GM18517 (cell line): Measurements from ENCODE around the gene WDR7.

ENCODE experiments used
- ATAC-seq: cut with Tn5 transposase; IDR thresholded peaks from one replicate; pipeline ENCODE4 v1.9.1; 2021; ENCODE audit warnings: mild to moderate bottlenecking, moderate library complexity; ENCODE audit not compliant: unreplicated experiment

WDR7 gene

GRCh38 chr18:56982766-56983165 lies 331.6 kb downstream of the WDR7 start:
- ATAC-seq: no peak

DNA sequence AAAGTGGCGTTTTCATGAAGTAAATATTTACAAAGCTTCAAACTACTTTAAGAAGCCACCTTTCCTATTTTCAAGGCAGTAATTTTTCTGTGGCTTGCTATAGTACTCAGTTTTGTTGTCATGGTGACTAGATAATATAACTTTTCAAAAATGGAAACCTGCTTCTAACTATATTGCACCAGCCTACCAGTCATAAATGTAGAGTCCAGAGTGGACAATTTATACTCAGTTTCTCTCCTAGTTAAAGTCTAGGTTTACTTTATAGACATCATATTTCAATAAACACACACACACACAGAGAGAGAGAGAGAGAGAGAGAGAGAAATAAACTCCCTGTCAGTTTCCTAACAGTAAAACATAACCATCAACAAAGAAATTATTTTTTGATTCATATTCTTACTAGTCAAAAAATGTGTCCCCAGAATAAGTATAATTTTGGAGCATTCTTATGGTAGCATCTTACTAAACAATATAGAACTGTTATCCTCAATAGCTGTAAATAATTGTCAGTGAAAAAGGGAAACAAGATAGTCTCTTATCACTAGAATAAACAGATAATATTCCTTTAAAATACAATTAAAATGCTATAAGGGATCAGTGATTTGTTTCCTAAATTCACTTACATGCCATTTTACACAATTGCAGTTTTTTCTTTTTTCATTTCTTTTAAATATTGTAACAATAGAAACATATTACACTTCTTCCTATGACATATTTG lies 332.3 kb downstream of the WDR7 start:
- ATAC-seq: no peak

GRCh38 chr18:56984731-56985130 lies 333.6 kb downstream of the WDR7 start:
- no peak for ATAC-seq

DNA sequence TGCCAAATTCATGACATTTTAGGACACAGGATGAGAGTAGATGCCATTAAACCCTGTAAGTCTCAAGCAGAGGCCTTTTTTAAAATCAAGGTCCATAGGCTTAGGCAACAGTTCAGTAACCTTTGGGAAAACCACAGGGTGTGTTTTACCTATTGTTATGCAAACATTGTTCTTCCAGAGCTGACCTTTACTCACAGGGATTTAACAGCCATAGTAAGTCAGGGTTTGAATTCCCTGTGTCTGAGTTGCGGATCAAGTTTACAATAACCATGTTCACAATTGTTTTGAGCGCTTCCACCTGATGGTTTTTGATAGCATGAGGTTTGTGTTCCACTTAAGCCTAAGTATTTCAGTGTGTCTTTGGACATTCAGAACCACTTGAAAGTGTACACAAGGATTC lies 335.7 kb downstream of the WDR7 start:
- ATAC-seq: no peak

DNA sequence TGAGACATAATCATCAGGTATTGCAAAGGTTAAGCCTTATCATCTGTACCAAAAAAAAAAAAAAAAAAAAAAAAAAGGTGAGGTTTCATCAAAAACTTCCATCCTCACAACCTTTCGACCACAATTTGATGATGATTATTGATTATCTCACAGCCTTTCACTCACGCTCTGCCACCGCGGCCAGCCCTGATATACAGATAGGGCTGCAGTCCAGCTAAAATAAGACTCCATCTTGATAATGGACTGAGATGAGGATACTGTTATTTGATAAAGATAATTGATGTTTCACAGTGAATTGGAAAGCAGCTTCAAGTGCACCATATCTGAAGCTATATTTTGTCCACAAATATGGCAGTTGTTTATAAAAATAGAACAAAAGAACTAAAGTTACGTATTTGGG lies 336.1 kb downstream of the WDR7 start:
- no peak for ATAC-seq

DNA sequence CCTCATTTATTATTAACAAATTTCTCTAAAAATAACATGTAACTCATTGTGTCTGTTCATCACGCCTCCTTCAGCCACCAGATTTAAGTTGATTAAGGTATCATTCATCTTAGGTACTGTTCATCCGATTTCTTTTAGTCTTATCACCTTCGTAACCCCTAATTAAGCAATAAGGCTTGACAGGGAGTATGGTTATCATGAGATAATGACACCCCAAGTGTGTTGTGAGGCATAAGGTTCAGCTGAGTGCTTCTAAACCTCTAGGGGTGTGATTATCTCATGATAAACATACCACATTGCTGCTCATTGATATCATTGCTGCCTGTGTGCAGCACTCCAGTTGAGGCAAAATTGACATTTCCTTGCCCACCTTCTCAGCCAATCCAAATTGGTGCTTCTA lies 336.9 kb downstream of the WDR7 start:
- ATAC-seq: no peak

DNA sequence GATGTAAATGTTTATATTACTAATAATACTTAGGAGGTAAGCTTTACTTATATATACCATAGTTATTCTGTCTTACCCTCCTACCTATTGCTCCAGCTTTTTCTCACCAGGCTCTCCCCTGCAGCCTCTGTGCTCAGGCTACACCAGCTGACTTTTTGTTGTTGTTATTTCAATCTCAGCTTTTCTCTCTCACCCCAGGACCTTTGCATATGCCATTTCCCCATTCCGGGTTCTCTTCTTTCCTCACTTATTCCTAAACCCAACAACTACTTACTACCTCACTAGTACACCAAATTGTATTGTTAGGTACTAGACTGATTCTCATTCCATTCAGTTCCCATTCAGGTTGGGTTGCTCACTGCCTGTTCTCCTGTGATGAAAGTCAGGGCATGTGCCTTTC lies 339.5 kb downstream of the WDR7 start:
- no peak for ATAC-seq

- ATAC-seq: no peak
Observed at GRCh38 chr18:56992777-56993176, 341.6 kb downstream of the WDR7 start.

GRCh38 chr18:56995579-56996188 lies 344.5 kb downstream of the WDR7 start:
- no peak for ATAC-seq

DNA sequence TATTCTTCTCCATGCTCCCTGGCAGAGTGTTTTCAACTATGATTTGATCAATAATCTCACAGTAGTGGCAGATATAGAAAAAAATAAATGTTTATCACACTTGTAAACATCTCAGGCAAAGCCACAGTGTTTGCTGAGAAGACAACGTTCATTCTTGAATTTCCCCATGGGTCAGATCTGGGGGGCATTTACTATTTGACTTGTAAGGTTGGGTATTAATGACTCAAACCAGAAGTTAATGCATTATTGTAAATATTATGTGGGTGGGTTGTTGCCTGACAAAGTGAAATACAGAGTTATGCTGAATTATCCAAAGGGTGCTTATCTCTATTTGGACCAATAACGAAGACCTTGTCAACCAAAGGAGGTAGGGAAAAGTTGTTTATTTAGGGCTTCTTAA lies 346.0 kb downstream of the WDR7 start:
- no peak for ATAC-seq

- no peak for ATAC-seq
Observed at GRCh38 chr18:56999823-57000222, 348.7 kb downstream of the WDR7 start.

GRCh38 chr18:57002627-57003026 lies 351.5 kb downstream of the WDR7 start:
- ATAC-seq: no peak

DNA sequence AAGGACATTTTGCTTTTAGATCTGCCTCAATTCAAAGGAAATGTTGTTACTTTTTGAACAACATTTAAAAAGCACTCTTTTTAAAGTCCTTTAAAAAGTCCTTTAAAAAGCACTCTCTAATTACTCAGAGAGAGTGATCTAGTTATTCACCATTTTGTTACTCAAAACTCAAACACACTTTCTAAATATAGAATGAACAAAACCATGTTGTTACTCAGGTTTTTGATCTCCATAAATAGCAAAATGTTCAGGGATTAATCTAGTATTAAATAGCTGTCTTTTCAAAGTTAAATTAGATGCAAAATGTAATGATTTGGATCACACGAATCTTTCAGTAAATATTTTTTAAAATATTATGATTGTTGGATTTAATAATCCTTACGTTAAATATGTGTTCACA lies 352.2 kb downstream of the WDR7 start:
- no peak for ATAC-seq

- ATAC-seq: peak; percentile 99
Observed at GRCh38 chr18:57004366-57005121, 353.4 kb downstream of the WDR7 start.

GRCh38 chr18:57008001-57008686 lies 357.0 kb downstream of the WDR7 start:
- no peak for ATAC-seq

DNA sequence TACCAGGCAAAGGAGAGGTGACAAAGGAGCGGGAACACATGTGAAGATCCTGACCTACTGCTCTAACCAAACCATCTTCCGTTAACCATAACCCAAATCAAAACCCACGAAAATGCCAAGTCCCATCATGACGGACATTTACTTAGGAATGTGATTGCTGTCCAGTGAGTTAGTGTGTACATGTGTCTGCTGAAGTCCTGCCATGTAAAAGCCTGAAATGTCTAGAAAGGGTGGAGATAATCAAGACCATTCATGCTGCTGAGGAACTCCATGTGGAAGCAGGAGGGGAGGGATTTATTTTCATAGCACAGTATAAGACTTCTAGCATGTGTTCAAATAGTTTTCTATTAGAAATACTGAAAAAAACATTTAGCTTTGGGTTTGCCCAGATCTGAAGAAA lies 358.7 kb downstream of the WDR7 start:
- ATAC-seq: no peak

DNA sequence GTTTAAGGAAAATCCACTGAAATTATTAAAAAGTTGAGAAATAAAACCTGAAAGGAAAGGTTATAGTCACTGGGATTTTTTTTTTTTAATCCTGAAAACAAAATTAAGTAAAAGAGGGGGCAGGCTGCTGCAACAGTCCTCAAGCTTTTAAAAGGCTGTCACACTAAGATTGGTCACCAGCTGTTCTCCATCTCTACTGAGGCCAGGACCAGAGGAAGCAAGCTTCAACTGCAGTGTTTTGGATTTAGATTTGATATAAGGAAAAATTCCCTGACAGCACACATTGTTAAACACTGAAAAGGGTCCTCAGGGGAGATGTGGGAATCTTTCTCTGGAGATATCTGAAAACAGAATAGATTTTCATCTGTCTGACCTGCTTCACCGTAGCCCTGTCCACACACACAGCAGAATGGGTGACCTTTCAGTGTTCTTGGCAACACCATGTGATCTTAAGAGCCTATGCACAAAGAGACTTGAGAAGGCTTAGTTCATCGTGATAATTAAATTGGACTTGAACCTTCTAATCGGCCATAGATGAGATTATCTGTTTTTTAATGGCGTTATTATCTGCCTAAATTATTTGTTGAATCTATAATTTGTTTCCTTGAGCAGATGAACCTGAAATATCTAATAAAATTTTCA lies 363.7 kb downstream of the WDR7 start:
- no peak for ATAC-seq

GRCh38 chr18:57015451-57015850 lies 364.3 kb downstream of the WDR7 start:
- ATAC-seq: no peak

GRCh38 chr18:57018845-57019244 lies 367.7 kb downstream of the WDR7 start:
- ATAC-seq: no peak

DNA sequence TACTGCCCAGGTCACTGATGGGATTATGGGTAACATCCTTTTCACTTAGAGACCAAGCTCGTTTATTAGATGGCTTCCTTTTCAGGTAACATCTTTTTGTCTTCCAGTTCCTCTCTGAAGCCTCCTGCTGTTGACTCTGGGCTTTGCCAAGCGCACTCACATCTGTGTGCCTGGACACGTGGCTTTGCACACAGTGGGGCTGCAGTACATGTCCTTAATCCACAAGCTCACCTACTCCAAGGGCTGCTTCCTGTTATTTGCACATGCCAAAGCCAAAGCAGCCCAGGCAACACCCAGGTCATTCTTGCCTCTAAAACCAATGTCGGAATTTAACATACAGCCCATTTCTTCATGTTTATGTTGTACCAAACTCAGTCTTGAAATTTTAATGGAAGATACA lies 371.6 kb downstream of the WDR7 start:
- ATAC-seq: no peak

- no peak for ATAC-seq
Observed at GRCh38 chr18:57023275-57023882, 372.2 kb downstream of the WDR7 start.
